IMR-90 (cell line): ENCODE data around the gene SLC4A3. TPM values are rescaled to one million over a fixed set of nuclear protein-coding genes. Genes with fewer than 3 reads are reported as not detected.

Source experiments
- ATAC-seq: fragments of 200-7000 bp; cut with Tn5 transposase; 2 replicates; pipeline ENCODE4 v1.9.1; 2020; ENCODE audit warnings: low read depth, mild to moderate bottlenecking, moderate library complexity
- BruUV-seq: library from RNA; stranded (reverse); fragments of 400-500 nt; replicated peaks from 2 replicates; lab custom pipeline; 2021; lab: Mats Ljungman, UMichigan
- CTCF ChIA-PET: fragments of 300-600 bp; formaldehyde crosslinking; extraction: SDS; loops from one replicate; lab custom pipeline; 2021; ENCODE audit warnings: antibody characterized with exemption; lab: Yijun Ruan, JAX
- POLR2A ChIA-PET: fragments of 300-600 bp; sonication (Branson Sonifier 250); formaldehyde crosslinking; loops from one replicate; lab custom pipeline; 2022; ENCODE audit warnings: antibody characterized with exemption; ENCODE audit not compliant: unreplicated experiment; lab: Charles Lee
- DNase-seq: peaks from one replicate; pipeline ENCODE4 v3.0.0; 2013
- H2AFZ ChIP-seq: replicated peaks from 2 replicates; pipeline ENCODE3; 2013; ENCODE audit warnings: low read length, mild to moderate bottlenecking; ENCODE audit not compliant: poor library complexity
- H2AK5ac ChIP-seq: 2 replicates; pipeline ENCODE4 v1.6.1; 2013; ENCODE audit warnings: low read depth, low read length, inconsistent platforms
- H2AK9ac ChIP-seq: replicated peaks from 2 replicates; pipeline ENCODE3; 2013; ENCODE audit warnings: mild to moderate bottlenecking, low read depth, low read length, moderate library complexity; ENCODE audit not compliant: poor library complexity
- H2BK120ac ChIP-seq: 2 replicates; pipeline ENCODE4 v1.6.1; 2013; ENCODE audit warnings: low read depth, low read length, inconsistent platforms
- H2BK15ac ChIP-seq: 3 replicates; pipeline ENCODE4 v1.6.1; 2013; ENCODE audit warnings: low read depth, low read length, inconsistent platforms
- H2BK20ac ChIP-seq: 2 replicates; pipeline ENCODE4 v1.6.1; 2013; ENCODE audit warnings: low read depth, mild to moderate bottlenecking, inconsistent platforms, low read length, moderate library complexity
- H2BK5ac ChIP-seq: 2 replicates; pipeline ENCODE4 v1.6.1; 2013; ENCODE audit warnings: mild to moderate bottlenecking, low read depth, low read length, inconsistent platforms; ENCODE audit not compliant: poor library complexity, severe bottlenecking
- H3K14ac ChIP-seq: replicated peaks from 2 replicates; pipeline ENCODE4 v1.6.1; 2013; ENCODE audit warnings: low read depth, low read length, inconsistent platforms
- H3K18ac ChIP-seq: 2 replicates; pipeline ENCODE4 v1.6.1; 2013; ENCODE audit warnings: low read depth, low read length, control low read depth
- H3K23ac ChIP-seq: 2 replicates; pipeline ENCODE4 v1.6.1; 2013; ENCODE audit warnings: low read depth, low read length, inconsistent platforms
- H3K27ac ChIP-seq: 2 replicates; pipeline ENCODE4 v1.5.1; 2013; ENCODE audit warnings: mild to moderate bottlenecking, control low read depth, low read length; ENCODE audit not compliant: insufficient read depth
- H3K27me3 ChIP-seq: 2 replicates; pipeline ENCODE4 v1.6.1; 2013; ENCODE audit warnings: low read length; ENCODE audit not compliant: control insufficient read depth, insufficient read depth
- H3K36me3 ChIP-seq: 2 replicates; pipeline ENCODE4 v1.6.1; 2013; ENCODE audit warnings: low read length, mixed read lengths; ENCODE audit not compliant: control insufficient read depth, insufficient read depth
- H3K4ac ChIP-seq: 2 replicates; pipeline ENCODE4 v1.6.1; 2013; ENCODE audit warnings: low read depth, low read length, inconsistent platforms
- H3K4me1 ChIP-seq: 2 replicates; pipeline ENCODE4 v1.6.1; 2013; ENCODE audit warnings: low read length, mixed read lengths; ENCODE audit not compliant: control insufficient read depth, insufficient read depth
- H3K4me2 ChIP-seq: 2 replicates; pipeline ENCODE4 v1.6.1; 2013; ENCODE audit warnings: low read depth, mild to moderate bottlenecking, control low read depth, low read length, moderate library complexity
- H3K4me3 ChIP-seq: 2 replicates; pipeline ENCODE4 v1.5.1; 2013; ENCODE audit warnings: low read depth, mild to moderate bottlenecking, control low read depth, low read length, moderate library complexity; ENCODE audit not compliant: insufficient read depth
- H3K56ac ChIP-seq: 2 replicates; pipeline ENCODE4 v1.6.1; 2013; ENCODE audit warnings: low read length, inconsistent platforms; ENCODE audit not compliant: insufficient read depth; ENCODE audit errors: extremely low read depth
- H3K79me1 ChIP-seq, 2 experiments: 2 replicates each; pipeline ENCODE4 v1.6.1; 2013; ENCODE audit warnings: low read length in 2 of 2, inconsistent platforms in 1 of 2, low read depth in 1 of 2
- H3K9ac ChIP-seq: 2 replicates; pipeline ENCODE4 v1.6.1; 2013; ENCODE audit warnings: low read depth, low read length, control low read depth
- H3K9me1 ChIP-seq: 2 replicates; pipeline ENCODE4 v1.6.1; 2013; ENCODE audit warnings: low read length, inconsistent platforms; ENCODE audit not compliant: insufficient read depth
- H3K9me3 ChIP-seq: 2 replicates; pipeline ENCODE4 v1.6.1; 2013; ENCODE audit warnings: low read length; ENCODE audit not compliant: control insufficient read depth, insufficient read depth
- H4K20me1 ChIP-seq: 2 replicates; pipeline ENCODE4 v1.6.1; 2013; ENCODE audit warnings: low read length, inconsistent platforms; ENCODE audit not compliant: insufficient read depth
- H4K5ac ChIP-seq: 2 replicates; pipeline ENCODE4 v1.6.1; 2013; ENCODE audit warnings: mild to moderate bottlenecking, low read depth, low read length, control low read depth
- H4K8ac ChIP-seq, 2 experiments: 2 replicates each; pipeline ENCODE4 v1.6.1; 2013; ENCODE audit warnings: low read depth in 2 of 2, low read length in 2 of 2, control low read depth in 1 of 2, inconsistent platforms in 1 of 2
- H4K91ac ChIP-seq: 2 replicates; pipeline ENCODE4 v1.6.1; 2013; ENCODE audit warnings: low read depth, low read length, inconsistent platforms; ENCODE audit not compliant: insufficient read depth
- CEBPB ChIP-seq: IDR thresholded peaks from 2 replicates; pipeline ENCODE4 v1.6.1; 2012; ENCODE audit warnings: low read depth, low read length, improper control_type of control experiment
- FOS ChIP-seq: fragments of 150-350 bp; IDR thresholded peaks from 2 replicates; pipeline ENCODE4 v1.6.1; 2016; ENCODE audit warnings: low read depth, low read length
- MAFK ChIP-seq: IDR thresholded peaks from 2 replicates; pipeline ENCODE4 v1.6.1; 2012; ENCODE audit warnings: low read depth, low read length, improper control_type of control experiment
- RFX5 ChIP-seq: IDR thresholded peaks from 2 replicates; pipeline ENCODE4 v1.8.0; 2012; ENCODE audit warnings: low read depth, mild to moderate bottlenecking, low read length, moderate library complexity
- WGBS, 2 experiments: methylation state at CpG; one replicate each; pipeline versions ENCODE4 v1.1.5 to v1.1.7; 2013; ENCODE audit warnings: missing lambda C conversion rate in 2 of 2; ENCODE audit not compliant: insufficient read length in 1 of 2; ENCODE audit errors: extremely low coverage in 2 of 2; 5-methylcytosine and 5-hydroxymethylcytosine counted together
- dilution Hi-C: fragments of 300-500 bp; cut with HindIII; formaldehyde crosslinking; loops from one replicate; pipeline ENCODE4 v1.14.3; 2018; ENCODE audit warnings: low sequenced_read_pairs; ENCODE audit not compliant: unreplicated experiment
- in situ Hi-C: fragments of 300-500 bp; cut with MboI; formaldehyde crosslinking; loops from 3 replicates; pipeline ENCODE4 v1.14.3; 2019; ENCODE audit warnings: low sequenced_read_pairs, inconsistent platforms, mixed read lengths
- intact Hi-C: fragments of 100-400 bp; cut with micrococcal nuclease; formaldehyde crosslinking; loops from 2 replicates; pipeline ENCODE4 v1.10.0; 2022
- polyA plus RNA-seq, 3 experiments: library from polyadenylated mRNA; depleted of rRNA; stranded (reverse); fragments of >200 nt; gene quantifications; 2 replicates each; pipeline ENCODE4 v1.2.3, GENCODE V29; 2012; ENCODE audit warnings: low replicate concordance in 1 of 3
- total RNA-seq: library from RNA; depleted of rRNA; stranded (reverse); fragments of >200 nt; gene quantifications from 2 replicates; pipeline ENCODE4 v1.2.3, GENCODE V29; 2012

The SLC4A3 gene
- total and polyA plus RNA-seq, 2 of the 4 experiments (the other 2 are of a cell fraction): 0.90 to 6.1 TPM

GRCh38 chr2:219622472-219622871 is 5.0 kb upstream of the SLC4A3 start:
- no peak overlapping the region for H4K8ac ChIP-seq
- ChIA-PET CTCF (no interaction called here), POLR2A (no interaction called here)
- no peak overlapping the region for H2AFZ ChIP-seq
- no peak overlapping the region for H2AK5ac ChIP-seq
- no peak overlapping the region for H2BK15ac ChIP-seq
- no peak overlapping the region for H2BK5ac ChIP-seq
- no peaks in the 10 kb centered on the region for H3K36me3 ChIP-seq
- intact Hi-C loops: no loop called here
- H3K4me3 ChIP-seq: no peak overlapping the region
- H3K4me2 ChIP-seq: no peak overlapping the region
- no peak overlapping the region for H3K4ac ChIP-seq
- no peak for TF ChIP-seq FOS
- TF ChIP-seq RFX5: no peak
- no peak for TF ChIP-seq CEBPB
- TF ChIP-seq MAFK: no peak
- H3K14ac ChIP-seq: no peak overlapping the region
- no peak overlapping the region for H2BK120ac ChIP-seq
- no peak overlapping the region for H4K91ac ChIP-seq
- no CpG with 5 or more reads among the region's 2 CpGs for WGBS, 2 experiments
- no peak overlapping the region for H2AK9ac ChIP-seq
- dilution Hi-C loops: no loop called here
- no peak overlapping the region for H3K9ac ChIP-seq
- no peaks in the 10 kb centered on the region for H3K79me1 ChIP-seq
- H3K56ac ChIP-seq: no peak overlapping the region
- H3K23ac ChIP-seq: no peak overlapping the region
- DNase-seq (no peak), ATAC-seq (no peak)
- in situ Hi-C loops: no loop called here
- BruUV-seq: no TSS peak
- no peak overlapping the region for H3K27ac ChIP-seq
- no peak overlapping the region for H3K18ac ChIP-seq
- H4K20me1 ChIP-seq: no peaks in the 10 kb centered on the region; the same call in 1 of the 2 replicates
- no peaks in the 10 kb centered on the region for H3K9me3 ChIP-seq
- no peaks in the 10 kb centered on the region; the same call in 1 of the 2 replicates for H3K4me1 ChIP-seq
- peaks cover 45% of the 10 kb centered on the region for H3K27me3 ChIP-seq
- no peak overlapping the region for H4K5ac ChIP-seq
- H3K9me1 ChIP-seq: no peaks in the 10 kb centered on the region; the same call in 1 of the 2 replicates
- no peak overlapping the region for H2BK20ac ChIP-seq
